Neural cell (in vitro differentiated cells): ENCODE data around the gene RBM14. TPM values are rescaled to one million over a fixed set of nuclear protein-coding genes. Genes with fewer than 3 reads are reported as not detected.

Experiments used
- H2AFZ ChIP-seq: fragments of 200-600, 300-800 bp; sonication (generic), shearing (Covaris generic); 2 replicates; pipeline ENCODE4 v1.6.0; 2014; ENCODE audit warnings: low read depth, mild to moderate bottlenecking, antibody characterized with exemption, low read length, moderate library complexity
- H3F3A ChIP-seq: fragments of 200-600 bp; shearing (Covaris generic); 2 replicates; pipeline ENCODE4 v1.6.1; 2016; ENCODE audit warnings: mild to moderate bottlenecking, moderate library complexity, mixed read lengths, antibody characterized with exemption, low read length; ENCODE audit not compliant: insufficient read depth, poor library complexity, severe bottlenecking
- H3K27ac ChIP-seq: fragments of 200-600, 300-800 bp; sonication (generic), shearing (Covaris generic); 2 replicates; pipeline ENCODE4 v1.5.1; 2014; ENCODE audit warnings: mild to moderate bottlenecking, low read length, moderate library complexity
- H3K27me3 ChIP-seq: fragments of 300-800, 200-600 bp; sonication (generic), shearing (Covaris generic); 2 replicates; pipeline ENCODE4 v1.6.0; 2014; ENCODE audit warnings: mild to moderate bottlenecking, low read depth, low read length, moderate library complexity; ENCODE audit not compliant: insufficient read depth
- H3K36me3 ChIP-seq: fragments of 300-800, 200-600 bp; sonication (generic), shearing (Covaris generic); 2 replicates; pipeline ENCODE4 v1.5.1; 2014; ENCODE audit warnings: mild to moderate bottlenecking, antibody characterized with exemption, low read length, moderate library complexity; ENCODE audit not compliant: insufficient read depth
- H3K4me2 ChIP-seq: fragments of 300-800, 200-600 bp; sonication (generic), shearing (Covaris generic); 2 replicates; pipeline ENCODE4 v1.6.0; 2014; ENCODE audit warnings: mild to moderate bottlenecking, low read length
- H3K4me3 ChIP-seq: fragments of 300-800, 200-600 bp; sonication (generic), shearing (Covaris generic); 2 replicates; pipeline ENCODE4 v1.5.1; 2014; ENCODE audit warnings: mild to moderate bottlenecking, low read length, moderate library complexity
- H3K79me2 ChIP-seq: fragments of 200-600 bp; shearing (Covaris generic); replicated peaks from 2 replicates; pipeline ENCODE4 v1.6.0; 2014; ENCODE audit warnings: mild to moderate bottlenecking, low read length, moderate library complexity; ENCODE audit not compliant: insufficient read depth
- H3K9ac ChIP-seq: fragments of 300-800, 200-600 bp; sonication (generic), shearing (Covaris generic); 2 replicates; pipeline ENCODE4 v1.6.1; 2016; ENCODE audit warnings: mild to moderate bottlenecking, low read length, mixed read lengths
- H3K9me2 ChIP-seq: fragments of 200-600 bp; shearing (Covaris generic); 2 replicates; pipeline ENCODE4 v1.6.1; 2016; ENCODE audit warnings: mild to moderate bottlenecking, low read length, mixed read lengths; ENCODE audit not compliant: insufficient read depth
- H3K9me3 ChIP-seq: fragments of 200-600, 300-800 bp; sonication (generic), shearing (Covaris generic); 2 replicates; pipeline ENCODE4 v1.6.1; 2016; ENCODE audit warnings: mild to moderate bottlenecking, mixed run types, low read length, moderate library complexity, mixed read lengths
- H4K20me1 ChIP-seq: fragments of 200-600 bp; shearing (Covaris generic); 2 replicates; pipeline ENCODE4 v1.6.1; 2016; ENCODE audit warnings: mild to moderate bottlenecking, mixed run types; ENCODE audit not compliant: insufficient read depth
- CTCF ChIP-seq: fragments of 450-650 bp; IDR thresholded peaks from 2 replicates; pipeline ENCODE4 v1.5.1; 2014; ENCODE audit warnings: antibody characterized with exemption, mild to moderate bottlenecking, moderate library complexity; ENCODE audit not compliant: poor library complexity, severe bottlenecking
- EP300 ChIP-seq: fragments of 450-650 bp; conservative IDR thresholded peaks from 2 replicates; pipeline ENCODE4 v1.6.1; 2014; ENCODE audit warnings: antibody characterized with exemption, mild to moderate bottlenecking, moderate library complexity; ENCODE audit not compliant: poor library complexity, severe bottlenecking
- EZH2 ChIP-seq: fragments of 200-600, 300-800 bp; shearing (Covaris generic), sonication (generic); IDR thresholded peaks from 2 replicates; pipeline ENCODE4 v1.6.1; 2014; ENCODE audit warnings: antibody characterized with exemption, low read length, borderline replicate concordance, mild to moderate bottlenecking; ENCODE audit not compliant: insufficient read depth, poor library complexity, severe bottlenecking
- MXI1 ChIP-seq: fragments of 450-650 bp; conservative IDR thresholded peaks from 2 replicates; pipeline ENCODE4 v1.6.1; 2014; ENCODE audit warnings: antibody characterized with exemption, mild to moderate bottlenecking; ENCODE audit not compliant: poor library complexity, severe bottlenecking
- POLR2AphosphoS5 ChIP-seq: IDR thresholded peaks from 2 replicates; pipeline ENCODE4 v1.6.1; 2012
- RAD21 ChIP-seq: fragments of 450-650 bp; conservative IDR thresholded peaks from 2 replicates; pipeline ENCODE4 v1.6.1; 2014; ENCODE audit warnings: antibody characterized with exemption, mild to moderate bottlenecking, moderate library complexity
- REST ChIP-seq: IDR thresholded peaks from 2 replicates; pipeline ENCODE4 v1.6.1; 2012; ENCODE audit warnings: borderline replicate concordance
- SMC3 ChIP-seq: fragments of 450-650 bp; conservative IDR thresholded peaks from 2 replicates; pipeline ENCODE4 v1.6.1; 2014; ENCODE audit warnings: antibody characterized with exemption, mild to moderate bottlenecking, moderate library complexity; ENCODE audit not compliant: poor library complexity
- TAF1 ChIP-seq: IDR thresholded peaks from 2 replicates; pipeline ENCODE4 v1.6.1; 2012; ENCODE audit warnings: low read depth
- polyA plus RNA-seq: library from polyadenylated mRNA; depleted of rRNA; stranded (reverse); fragments of >200 nt; gene quantifications from 2 replicates; pipeline ENCODE4 v1.2.3, GENCODE V29; 2014

The RBM14 gene
- polyA plus RNA-seq, 1 donor from 2014 or later: 43.0 TPM

- TF ChIP-seq REST (no peak), POLR2AphosphoS5 (no peak), EZH2 (no peak), TAF1 (no peak), RAD21 (no peak), MXI1 (no peak), SMC3 (no peak), CTCF (no peak), EP300 (no peak)
- Histone ChIP-seq H3K4me2 (no peak overlapping the region), H4K20me1 (peaks cover 26% of the 10 kb centered on the region), H3K27ac (no peak overlapping the region), H3K4me3 (no peak overlapping the region), H3F3A (no peaks in the 10 kb centered on the region), H3K9me2 (no peaks in the 10 kb centered on the region), H3K9me3 (no peaks in the 10 kb centered on the region), H3K27me3 (no peaks in the 10 kb centered on the region), H3K36me3 (peaks cover 21% of the 10 kb centered on the region), H3K9ac (no peak overlapping the region), H3K79me2 (peaks cover 55% of the 10 kb centered on the region), H2AFZ (no peak overlapping the region)
Observed at GRCh38 chr11:66626382-66626781, 10.0 kb downstream of the RBM14 start.

GRCh38 chr11:66626926-66627325 is 10.5 kb downstream of the RBM14 start:
- H3K27me3 ChIP-seq: no peaks in the 10 kb centered on the region
- no peaks in the 10 kb centered on the region for H3K9me3 ChIP-seq
- H4K20me1 ChIP-seq: peaks cover 24% of the 10 kb centered on the region
- no peaks in the 10 kb centered on the region for H3K9me2 ChIP-seq
- H2AFZ ChIP-seq: no peak overlapping the region
- H3F3A ChIP-seq: no peaks in the 10 kb centered on the region
- H3K36me3 ChIP-seq: peaks cover 21% of the 10 kb centered on the region
- no peak overlapping the region for H3K4me2 ChIP-seq
- H3K4me3 ChIP-seq: no peak overlapping the region
- TF ChIP-seq TAF1 (no peak), CTCF (no peak), POLR2AphosphoS5 (no peak), EZH2 (no peak), SMC3 (no peak), EP300 (no peak), REST (no peak), RAD21 (no peak), MXI1 (no peak)
- H3K9ac ChIP-seq: no peak overlapping the region
- peaks cover 51% of the 10 kb centered on the region for H3K79me2 ChIP-seq
- H3K27ac ChIP-seq: no peak overlapping the region
